ENCODE data around the gene SPOCK2. TPM values are rescaled to one million over a fixed set of nuclear protein-coding genes. Genes with fewer than 3 reads are reported as not detected.

The SPOCK2 gene
- total and polyA plus RNA-seq, 7 donors = 1.8 to 5.3 (median 3.3) TPM

DNA sequence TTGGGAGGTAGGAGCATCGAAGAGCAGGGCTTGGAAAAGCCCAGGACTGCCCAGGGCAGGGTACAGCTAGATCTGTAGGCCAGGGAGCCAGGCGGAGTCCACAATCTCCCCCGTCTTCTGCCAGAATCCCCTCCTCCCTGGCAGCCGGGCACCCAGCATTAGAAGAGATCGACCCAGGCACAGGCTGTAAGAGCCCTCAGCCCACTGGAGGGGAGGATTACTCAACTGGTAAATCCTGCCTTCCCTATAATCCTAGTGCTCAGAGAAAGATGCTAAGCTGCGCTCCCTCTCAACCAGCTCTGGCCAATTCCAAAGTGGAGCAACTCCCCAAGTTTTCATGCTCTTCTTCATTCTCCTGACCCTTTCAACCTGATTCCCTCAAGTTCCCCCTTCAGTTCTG, 3.2 kb downstream of the SPOCK2 start:
- no peak overlapping the region for H3K27ac ChIP-seq
- no peaks in the 10 kb centered on the region for H3K9me3 ChIP-seq
- no peak overlapping the region for H3K4me3 ChIP-seq
- H3K36me3 ChIP-seq (ENCODE audit: insufficient read depth in 1 of 2, low read depth in 1 of 2) = no peaks in the 10 kb centered on the region
- intact Hi-C loops (cut with DNase I) = no loop called here
- peaks cover 0 to 31% (median 10%) of the 10 kb centered on the region in 3 donors for H3K27me3 ChIP-seq (ENCODE audit: insufficient read depth in 3 of 3, low read length in 2 of 3)
- peak in 1 of 2 donors; percentile 44 for DNase-seq
- TF ChIP-seq, protein P1, sequence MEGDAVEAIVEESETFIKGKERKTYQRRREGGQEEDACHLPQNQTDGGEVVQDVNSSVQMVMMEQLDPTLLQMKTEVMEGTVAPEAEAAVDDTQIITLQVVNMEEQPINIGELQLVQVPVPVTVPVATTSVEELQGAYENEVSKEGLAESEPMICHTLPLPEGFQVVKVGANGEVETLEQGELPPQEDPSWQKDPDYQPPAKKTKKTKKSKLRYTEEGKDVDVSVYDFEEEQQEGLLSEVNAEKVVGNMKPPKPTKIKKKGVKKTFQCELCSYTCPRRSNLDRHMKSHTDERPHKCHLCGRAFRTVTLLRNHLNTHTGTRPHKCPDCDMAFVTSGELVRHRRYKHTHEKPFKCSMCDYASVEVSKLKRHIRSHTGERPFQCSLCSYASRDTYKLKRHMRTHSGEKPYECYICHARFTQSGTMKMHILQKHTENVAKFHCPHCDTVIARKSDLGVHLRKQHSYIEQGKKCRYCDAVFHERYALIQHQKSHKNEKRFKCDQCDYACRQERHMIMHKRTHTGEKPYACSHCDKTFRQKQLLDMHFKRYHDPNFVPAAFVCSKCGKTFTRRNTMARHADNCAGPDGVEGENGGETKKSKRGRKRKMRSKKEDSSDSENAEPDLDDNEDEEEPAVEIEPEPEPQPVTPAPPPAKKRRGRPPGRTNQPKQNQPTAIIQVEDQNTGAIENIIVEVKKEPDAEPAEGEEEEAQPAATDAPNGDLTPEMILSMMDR (IDR thresholded peaks at IDR 0.05) = no peak
- ATAC-seq = no peak
- peaks cover 17% of the 10 kb centered on the region for H3K4me1 ChIP-seq
- 89 to 95% (median 92%) methylated on average over 6 of the region's 6 CpGs for WGBS, 3 donors

DNA sequence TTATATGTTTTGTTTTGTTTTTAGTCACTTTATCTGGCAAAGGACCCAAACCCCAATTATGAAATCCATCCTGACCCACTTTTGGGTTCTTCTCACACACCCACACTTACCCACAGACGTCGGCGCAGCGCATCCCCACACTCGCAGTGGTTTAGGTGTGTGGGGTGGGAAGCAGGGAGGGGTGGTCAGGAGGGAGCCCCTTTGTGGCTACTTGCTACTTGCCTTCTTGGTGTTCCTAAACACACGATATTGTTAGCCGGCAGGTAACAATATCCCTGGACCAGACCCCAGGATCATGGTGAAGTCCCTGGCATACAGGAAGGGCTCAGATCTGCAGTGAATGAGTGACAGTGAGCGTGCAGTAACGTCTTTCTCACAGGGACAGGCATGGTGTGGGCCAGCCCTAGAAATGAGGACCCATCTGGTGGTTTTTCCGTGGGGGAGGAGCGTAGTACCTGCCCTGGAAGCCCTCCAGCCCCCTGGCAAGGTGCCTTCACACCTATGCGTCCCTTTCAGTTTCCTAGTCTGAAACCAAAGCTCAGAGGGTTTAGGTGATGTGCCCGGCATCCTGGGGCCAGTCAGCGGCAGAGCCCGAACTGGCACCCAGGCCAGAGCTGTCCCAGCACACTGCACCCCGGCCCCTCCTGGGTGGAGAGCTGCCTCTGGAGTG, 4.4 kb downstream of the SPOCK2 start:
- no peak for ATAC-seq
- Histone ChIP-seq H3K9me3 (no peaks in the 10 kb centered on the region), H3K4me1 (peaks cover 11% of the 10 kb centered on the region), H3K27ac (no peak overlapping the region), H3K4me3 (no peak overlapping the region), H3K36me3 (ENCODE audit: insufficient read depth in 1 of 2, low read depth in 1 of 2) (no peaks in the 10 kb centered on the region), H3K27me3 (ENCODE audit: insufficient read depth in 3 of 3, low read length in 2 of 3) (peaks cover 0 to 18% (median 10%) of the 10 kb centered on the region in 3 donors)
- TF ChIP-seq, protein P1 (IDR thresholded peaks at IDR 0.05) = no peak
- intact Hi-C loops (cut with DNase I) = no loop called here
- peak in 1 of 2 donors; percentile 38 for DNase-seq
- 92 to 95% (median 95%) methylated on average over 16 of the region's 16 CpGs for WGBS, 3 donors

DNA sequence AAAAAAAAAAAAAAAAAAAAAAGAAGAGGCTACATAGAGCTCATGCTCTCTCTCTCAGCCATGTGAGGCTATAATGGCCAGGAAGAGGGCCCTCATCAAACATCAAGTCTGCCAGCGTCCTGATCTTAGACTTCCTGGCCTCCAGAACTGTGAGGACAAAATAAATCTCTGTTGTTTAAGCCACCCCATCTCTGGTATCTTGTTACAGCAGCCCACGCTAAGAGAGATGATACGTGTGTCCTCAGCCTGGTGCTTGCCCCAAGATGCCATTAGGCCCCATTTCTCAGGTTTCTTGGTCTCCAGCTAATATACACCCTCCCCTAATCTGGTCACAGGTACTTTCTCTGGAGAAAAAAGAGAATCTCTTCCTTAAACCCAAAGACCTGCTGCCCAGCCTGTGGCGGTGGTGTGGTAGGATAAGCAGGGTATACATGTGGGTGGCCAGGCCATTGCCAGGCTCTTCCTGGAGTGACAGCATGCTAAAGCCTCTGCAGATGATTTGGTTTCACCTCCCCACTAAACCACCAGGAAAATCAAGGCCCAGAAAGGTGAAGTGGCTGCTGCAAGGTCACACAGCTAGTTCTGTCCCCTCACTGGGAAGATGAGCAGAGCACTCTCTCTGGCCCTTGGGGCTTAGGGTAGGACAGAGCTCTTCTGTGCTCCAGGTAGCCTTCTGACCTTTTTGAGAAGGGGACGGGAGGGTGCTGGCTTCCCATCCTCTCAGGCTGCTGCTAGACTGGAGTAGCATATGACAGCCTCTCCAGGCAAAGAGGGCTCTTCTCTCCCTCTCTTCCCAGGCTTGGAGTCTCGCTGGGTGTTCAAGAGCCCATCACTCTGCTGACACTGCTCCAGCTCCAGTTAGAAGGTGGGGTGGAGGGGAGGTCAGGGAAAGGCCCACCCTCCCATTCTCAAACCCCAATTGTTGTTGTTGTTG, 5.2 kb downstream of the SPOCK2 start:
- Histone ChIP-seq H3K27me3 (ENCODE audit: insufficient read depth in 3 of 3, low read length in 2 of 3) (peaks cover 0 to 10% (median 4%) of the 10 kb centered on the region in 3 donors), H3K4me3 (no peak overlapping the region), H3K9me3 (no peaks in the 10 kb centered on the region), H3K27ac (no peak overlapping the region), H3K36me3 (ENCODE audit: insufficient read depth in 1 of 2, low read depth in 1 of 2) (no peaks in the 10 kb centered on the region), H3K4me1 (peaks cover 3% of the 10 kb centered on the region)
- WGBS, 3 donors = 63 to 87% (median 74%) methylated on average over 6 of the region's 6 CpGs
- TF ChIP-seq, protein P1 (IDR thresholded peaks at IDR 0.05) = no peak
- ATAC-seq (no peak), DNase-seq (peak in 1 of 2 donors; percentile 28)
- intact Hi-C loops (cut with DNase I) = no loop called here

DNA sequence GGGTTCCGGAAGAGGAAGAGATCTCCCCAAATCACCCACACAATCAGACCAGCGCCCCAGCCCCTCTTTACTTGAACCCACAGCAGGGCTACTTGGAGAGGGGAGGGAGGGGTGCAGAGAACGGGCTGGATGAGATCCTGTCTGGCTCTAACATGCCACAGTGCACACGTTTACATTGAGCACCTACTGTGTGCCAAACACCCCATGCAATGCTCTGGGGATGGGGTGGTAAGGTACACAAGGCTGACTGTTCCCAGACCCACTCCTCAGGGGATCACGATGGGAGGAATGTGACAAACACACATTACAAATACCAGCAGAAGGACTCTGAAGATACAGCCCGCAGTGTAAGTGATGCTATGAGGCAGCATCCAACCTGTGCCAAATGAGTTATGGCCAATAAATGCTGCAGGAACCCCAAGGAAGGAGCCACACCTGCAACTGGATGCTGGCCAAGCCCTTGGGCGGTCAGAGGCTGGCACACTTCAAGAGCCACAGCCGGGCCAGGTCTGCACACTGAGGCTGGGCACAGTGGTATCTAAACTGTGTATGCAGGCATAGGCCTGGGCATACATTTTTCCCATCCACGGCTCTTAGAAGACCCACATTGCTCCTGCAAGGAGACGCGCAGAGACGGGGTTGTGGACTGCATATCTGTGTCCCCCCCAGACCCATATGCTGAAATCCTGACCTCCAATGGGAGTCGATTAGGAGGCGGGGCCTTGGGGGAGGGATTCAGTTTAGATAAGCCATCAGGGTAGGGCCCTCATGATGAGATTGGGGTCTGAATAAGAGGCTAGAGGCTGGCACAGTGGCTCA, 6.4 kb downstream of the SPOCK2 start:
- TF ChIP-seq, protein P1 (IDR thresholded peaks at IDR 0.05) = no peak
- H3K4me1 ChIP-seq = no peaks in the 10 kb centered on the region
- DNase-seq (peak in 1 of 2 donors; percentile 27), ATAC-seq (no peak)
- H3K4me3 ChIP-seq = no peak overlapping the region
- intact Hi-C loops (cut with DNase I) = no loop called here
- H3K36me3 ChIP-seq (ENCODE audit: insufficient read depth in 1 of 2, low read depth in 1 of 2) = no peaks in the 10 kb centered on the region
- no peak overlapping the region for H3K27ac ChIP-seq
- no peaks in the 10 kb centered on the region for H3K9me3 ChIP-seq
- H3K27me3 ChIP-seq (ENCODE audit: insufficient read depth in 3 of 3, low read length in 2 of 3) = no peaks in the 10 kb centered on the region
- WGBS, 3 donors = 81 to 85% (median 81%) methylated on average over 14 of the region's 14 CpGs
